ENCODE data around the gene ZNF419. TPM values are rescaled to one million over a fixed set of nuclear protein-coding genes. Genes with fewer than 3 reads are reported as not detected.

The ZNF419 gene
- total RNA-seq, 1 experiment from 2014 or later = 12.8 TPM

DNA sequence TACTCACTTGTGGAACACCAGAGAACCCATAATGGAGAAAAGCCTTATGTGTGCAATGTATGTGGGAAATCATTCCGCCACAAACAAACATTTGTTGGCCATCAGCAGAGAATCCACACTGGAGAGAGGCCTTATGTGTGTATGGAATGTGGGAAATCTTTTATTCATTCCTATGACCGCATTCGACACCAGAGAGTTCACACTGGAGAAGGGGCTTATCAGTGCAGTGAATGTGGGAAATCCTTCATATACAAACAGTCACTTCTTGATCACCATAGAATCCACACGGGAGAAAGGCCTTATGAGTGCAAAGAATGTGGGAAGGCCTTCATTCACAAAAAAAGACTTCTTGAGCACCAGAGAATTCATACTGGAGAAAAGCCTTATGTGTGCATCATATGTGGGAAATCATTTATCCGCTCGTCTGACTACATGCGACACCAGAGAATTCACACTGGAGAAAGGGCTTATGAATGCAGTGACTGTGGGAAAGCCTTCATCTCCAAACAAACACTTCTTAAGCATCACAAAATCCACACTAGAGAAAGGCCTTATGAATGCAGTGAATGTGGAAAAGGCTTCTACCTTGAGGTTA lies 50.5 kb downstream of the ZNF419 start:
- H2AK5ac ChIP-seq (ENCODE audit: insufficient read length, low read length) = no peak overlapping the region
- Mint-ChIP-seq H3K27me3 (ENCODE audit: low read depth) (no peaks in the 10 kb centered on the region; the same call in 1 of the 2 replicates), H3K9me3 (peaks cover 79 to 92% of the 10 kb centered on the region in 2 experiments), H3K4me1 (no peaks in the 10 kb centered on the region), H3K4me3 (no peak overlapping the region), H3K36me3 (ENCODE audit: insufficient read depth in 1 of 3, low read depth in 3 of 3) (peaks cover 97 to 100% (median 99%) of the 10 kb centered on the region in 3 experiments), H3K27ac (no peak overlapping the region)
- no peak overlapping the region for H3K23ac ChIP-seq (ENCODE audit: insufficient read length, low read depth, low read length)
- no peak overlapping the region for H3T11ph ChIP-seq (ENCODE audit: low read length)
- no peaks in the 10 kb centered on the region for H3K27me3 ChIP-seq (ENCODE audit: insufficient read depth, low read length)
- peaks cover 60% of the 10 kb centered on the region for H3K9me3 ChIP-seq (ENCODE audit: control insufficient read depth, low read depth, low read length)
- H3K79me2 ChIP-seq (ENCODE audit: insufficient read depth, low read length) = peaks cover 3% of the 10 kb centered on the region; the same call in 1 of the 2 replicates
- no CpG with 5 or more reads among the region's 7 CpGs for WGBS (ENCODE audit: extremely low coverage, insufficient read length, low lambda C conversion rate)
- H3K4me2 ChIP-seq (ENCODE audit: insufficient read depth, insufficient read length, low read length) = no peak overlapping the region
- no peak overlapping the region for H2BK20ac ChIP-seq (ENCODE audit: low read depth, low read length, poor library complexity, severe bottlenecking)
- no peak overlapping the region for H3K9ac ChIP-seq (ENCODE audit: extremely low read depth, insufficient read length, low read length)
- no peak overlapping the region for H2AFZ ChIP-seq (ENCODE audit: low read length)
- no peak overlapping the region for H2BK120ac ChIP-seq (ENCODE audit: low read depth, low read length, poor library complexity, severe bottlenecking)
- H3K18ac ChIP-seq (ENCODE audit: insufficient read length, low read depth, low read length) = no peak overlapping the region
- no peaks in the 10 kb centered on the region for H4K20me1 ChIP-seq (ENCODE audit: control insufficient read depth, insufficient read depth, insufficient read length)
- H4K91ac ChIP-seq (ENCODE audit: insufficient read length, low read depth, low read length) = no peak overlapping the region
- no peak for TF ChIP-seq CTCF (conservative IDR thresholded peaks at IDR 0.05)
- H3K4ac ChIP-seq (ENCODE audit: low read depth, low read length) = no peak overlapping the region
- no peak overlapping the region for H3K27ac ChIP-seq (ENCODE audit: insufficient read length, low read depth, low read length)
- no peak overlapping the region for H2BK12ac ChIP-seq (ENCODE audit: insufficient read length, low read depth, low read length)
- no peak overlapping the region for H4K5ac ChIP-seq (ENCODE audit: insufficient read length, low read depth, low read length)
- no peak overlapping the region for H3K14ac ChIP-seq (ENCODE audit: insufficient read depth, low read length)
- no peaks in the 10 kb centered on the region for H3K4me1 ChIP-seq (ENCODE audit: insufficient read depth, low read length)
- no peak overlapping the region for H3K56ac ChIP-seq (ENCODE audit: insufficient read length, low read depth, low read length)
- H3K79me1 ChIP-seq (ENCODE audit: insufficient read depth, low read depth, low read length, poor library complexity, severe bottlenecking) = peaks cover 4% of the 10 kb centered on the region
- DNase-seq = no peak
- H2BK15ac ChIP-seq (ENCODE audit: low read depth, low read length) = no peak overlapping the region
- no peaks in the 10 kb centered on the region for H3K23me2 ChIP-seq (ENCODE audit: insufficient read length, low read depth, low read length, poor library complexity, severe bottlenecking)
- no peak overlapping the region for H2BK5ac ChIP-seq (ENCODE audit: insufficient read length, low read length)
- no peak overlapping the region for H4K8ac ChIP-seq (replicated peaks; ENCODE audit: insufficient read length, low read depth, low read length)

Other genes starting within 250 kb of the ZNF419 start
- gene ZNF805, start 247.1 kb upstream of the ZNF419 start, total RNA-seq (2021) = 15.4 and 16.8 TPM in 2 replicates
- gene ZNF460, start 207.3 kb upstream of the ZNF419 start, total RNA-seq (2021) = 65.4 and 65.9 TPM in 2 replicates
- gene ZNF543, start 167.3 kb upstream of the ZNF419 start, total RNA-seq (2021) = 8.2 and 8.4 TPM in 2 replicates
- gene ZNF304, start 136.5 kb upstream of the ZNF419 start, total RNA-seq (2021) = 13.5 and 13.9 TPM in 2 replicates
- gene TRAPPC2B, start 124.2 kb upstream of the ZNF419 start, total RNA-seq (2021) = 10.0 and 12.4 TPM in 2 replicates
- gene ZNF547, start 124.2 kb upstream of the ZNF419 start, total RNA-seq (2021) = 3.5 and 3.8 TPM in 2 replicates
- gene ZNF548, start 97.9 kb upstream of the ZNF419 start, total RNA-seq (2021) = 13.0 and 13.9 TPM in 2 replicates
- 14.0 and 16.3 TPM in 2 replicates for gene ZNF17, start 76.6 kb upstream of the ZNF419 start, total RNA-seq (2021)
- gene ZNF749, start 52.4 kb upstream of the ZNF419 start, total RNA-seq (2021) = 25.0 and 27.8 TPM in 2 replicates
- gene VN1R1, start 30.6 kb upstream of the ZNF419 start, total RNA-seq (2021) = 0.53 and 0.74 TPM in 2 replicates
- 11.4 and 14.4 TPM in 2 replicates for gene ZNF772, start 10.2 kb upstream of the ZNF419 start, total RNA-seq (2021)
- 7.1 and 8.2 TPM in 2 replicates for gene ZNF773, start 12.2 kb downstream of the ZNF419 start, total RNA-seq (2021)
- 10.2 and 11.6 TPM in 2 replicates for gene ZNF549, start 39.6 kb downstream of the ZNF419 start, total RNA-seq (2021)
- 11.4 and 13.5 TPM in 2 replicates for gene ZNF550, start 72.1 kb downstream of the ZNF419 start, total RNA-seq (2021)
- 10.9 and 11.4 TPM in 2 replicates for gene ZNF416, start 91.2 kb downstream of the ZNF419 start, total RNA-seq (2021)
- gene ZIK1, start 96.4 kb downstream of the ZNF419 start, total RNA-seq (2021) = 27.8 and 28.1 TPM in 2 replicates
- gene ZNF530, start 112.1 kb downstream of the ZNF419 start, total RNA-seq (2021) = 7.9 and 9.3 TPM in 2 replicates
- 43.2 and 44.1 TPM in 2 replicates for gene ZNF134, start 126.5 kb downstream of the ZNF419 start, total RNA-seq (2021)
- gene ZNF211, start 145.4 kb downstream of the ZNF419 start, total RNA-seq (2021) = 12.9 and 14.8 TPM in 2 replicates
- gene ZSCAN4, start 181.2 kb downstream of the ZNF419 start, total RNA-seq (2021) = not detected in 2 replicates
- gene ZNF551, start 194.2 kb downstream of the ZNF419 start, total RNA-seq (2021) = 28.7 and 30.6 TPM in 2 replicates
- gene ZNF154, start 221.5 kb downstream of the ZNF419 start, total RNA-seq (2021) = 17.6 and 18.7 TPM in 2 replicates
- gene ZNF671, start 239.9 kb downstream of the ZNF419 start, total RNA-seq (2021) = 9.0 and 9.3 TPM in 2 replicates

Data from H9 (cell line).